K562 (cell line): ENCODE measurements around the gene PBXIP1. TPM values are rescaled to one million over a fixed set of nuclear protein-coding genes. Genes with fewer than 3 reads are reported as not detected.

Source experiments
- ARNT ChIP-seq, 2 experiments: fragments of 450-650 bp; IDR thresholded peaks; 2 replicates each; pipeline ENCODE4 v1.6.1; 2016; ENCODE audit warnings: mild to moderate bottlenecking in 1 of 2
- ATF7 ChIP-seq: fragments of 450-650 bp; IDR thresholded peaks from 2 replicates; pipeline ENCODE4 v1.7.1; 2014; ENCODE audit warnings: mild to moderate bottlenecking, moderate library complexity
- E2F5 ChIP-seq: sonication (generic); formaldehyde crosslinking; IDR thresholded peaks from 2 replicates; pipeline ENCODE4 v1.8.0; 2022; ENCODE audit warnings: mild to moderate bottlenecking, missing genetic modification reagents
- EGR1 ChIP-seq: fragments of 450-650 bp; conservative IDR thresholded peaks from 2 replicates; pipeline ENCODE4 v1.6.1; 2017; ENCODE audit warnings: mild to moderate bottlenecking
- EHMT2 ChIP-seq: fragments of 450-650 bp; IDR thresholded peaks from 2 replicates; pipeline ENCODE4 v1.6.1; 2018; ENCODE audit warnings: antibody characterized with exemption
- EWSR1 ChIP-seq: fragments of 450-650 bp; IDR thresholded peaks from 2 replicates; pipeline ENCODE4 v1.6.1; 2018; ENCODE audit warnings: borderline replicate concordance, mild to moderate bottlenecking, low read depth, moderate library complexity; ENCODE audit not compliant: partially characterized antibody
- HDAC1 ChIP-seq, 2 experiments: fragments of 450-650 bp; IDR thresholded peaks; 2 replicates each; pipeline ENCODE4 v1.6.1; 2016 to 2017; ENCODE audit warnings: inconsistent platforms in 1 of 2, mild to moderate bottlenecking in 1 of 2, moderate library complexity in 1 of 2
- HDAC3 ChIP-seq: fragments of 450-650 bp; IDR thresholded peaks from 2 replicates; pipeline ENCODE4 v1.6.1; 2018; ENCODE audit warnings: borderline replicate concordance, mild to moderate bottlenecking, moderate library complexity; ENCODE audit not compliant: partially characterized antibody
- NUFIP1 ChIP-seq: fragments of 450-650 bp; IDR thresholded peaks from 2 replicates; pipeline ENCODE4 v1.6.1; 2018; ENCODE audit not compliant: partially characterized antibody
- PML ChIP-seq: IDR thresholded peaks from 2 replicates; pipeline ENCODE4 v1.6.1; 2012; ENCODE audit warnings: low read length, inconsistent platforms
- POLR2G ChIP-seq: fragments of 200-400 bp; formaldehyde crosslinking; IDR thresholded peaks from 2 replicates; pipeline ENCODE4 v1.6.1; 2017; ENCODE audit warnings: low read depth, mild to moderate bottlenecking, antibody characterized with exemption, low read length, moderate library complexity
- PRDM10 ChIP-seq: fragments of 450-650 bp; IDR thresholded peaks from 2 replicates; pipeline ENCODE4 v1.6.1; 2018; ENCODE audit not compliant: partially characterized antibody
- STAG1 ChIP-seq: sonication (generic); formaldehyde crosslinking; IDR thresholded peaks from 2 replicates; pipeline ENCODE4 v1.5.0; 2020; ENCODE audit warnings: missing genetic modification reagents, borderline replicate concordance
- ZNF668 ChIP-seq: fragments of 250-450 bp; sonication (Bioruptor Pico); IDR thresholded peaks from 2 replicates; pipeline ENCODE4 v1.8.0; 2022; ENCODE audit warnings: mild to moderate bottlenecking, inconsistent platforms
- polyA plus RNA-seq, 8 experiments: library from polyadenylated mRNA; depleted of rRNA in 4 of 8; stranded (reverse) in 5 of 8; unstranded in 3 of 8; fragments of >200 nt; fragmentation: Nextera tagmentation in 2 of 8; fragmentation: Illumina TruSeq in 1 of 8; extraction: Ambion mirVana in 2 of 8; extraction: Trizol in 1 of 8; gene quantifications; 2 replicates each; pipeline versions ENCODE4 v1.2.1 to v1.2.3, GENCODE V29; 2011 to 2014; ENCODE audit warnings: inconsistent platforms in 1 of 8, missing spikeins in 1 of 8
- total RNA-seq, 7 experiments: library from RNA; depleted of rRNA in 6 of 7; stranded (reverse); fragments of >200 nt in 6 of 7; fragmentation: Illumina TruSeq in 2 of 7; extraction: Trizol in 2 of 7; gene quantifications; 2 replicates each; pipeline versions ENCODE4 v1.2.1 to v1.2.3, GENCODE V29; 2011 to 2021; ENCODE audit warnings: low replicate concordance in 1 of 7
- TF ChIP-seq, protein P1 (sequence below): sonication (generic); formaldehyde crosslinking; IDR thresholded peaks from 2 replicates; pipeline ENCODE4 v1.9.0; 2022; ENCODE audit warnings: mild to moderate bottlenecking, missing genetic modification reagents
- TF ChIP-seq, protein P2 (sequence below), 3 experiments: IDR thresholded peaks in 2 of 3; conservative IDR thresholded peaks in 1 of 3; 2 replicates each; pipeline ENCODE4 v1.5.1; 2011 to 2012; ENCODE audit warnings: low read length in 3 of 3, mild to moderate bottlenecking in 3 of 3, control low read depth in 2 of 3, improper control_type of control experiment in 1 of 3, inconsistent platforms in 1 of 3, low read depth in 1 of 3, mixed read lengths in 1 of 3, moderate library complexity in 1 of 3; ENCODE audit not compliant: insufficient read depth in 2 of 3
- TF ChIP-seq, protein P3 (sequence below), 2 experiments: fragments of 450-650 bp; conservative IDR thresholded peaks; 2 replicates each; pipeline ENCODE4 v1.6.1; 2017; ENCODE audit warnings: mild to moderate bottlenecking in 2 of 2, moderate library complexity in 2 of 2

The PBXIP1 gene
- total and polyA plus RNA-seq, 9 of the 15 experiments (the other 6 are each of a cell fraction or from before 2014, with no cell fraction given): 0.13 to 8.3 (median 5.8) TPM

DNA sequence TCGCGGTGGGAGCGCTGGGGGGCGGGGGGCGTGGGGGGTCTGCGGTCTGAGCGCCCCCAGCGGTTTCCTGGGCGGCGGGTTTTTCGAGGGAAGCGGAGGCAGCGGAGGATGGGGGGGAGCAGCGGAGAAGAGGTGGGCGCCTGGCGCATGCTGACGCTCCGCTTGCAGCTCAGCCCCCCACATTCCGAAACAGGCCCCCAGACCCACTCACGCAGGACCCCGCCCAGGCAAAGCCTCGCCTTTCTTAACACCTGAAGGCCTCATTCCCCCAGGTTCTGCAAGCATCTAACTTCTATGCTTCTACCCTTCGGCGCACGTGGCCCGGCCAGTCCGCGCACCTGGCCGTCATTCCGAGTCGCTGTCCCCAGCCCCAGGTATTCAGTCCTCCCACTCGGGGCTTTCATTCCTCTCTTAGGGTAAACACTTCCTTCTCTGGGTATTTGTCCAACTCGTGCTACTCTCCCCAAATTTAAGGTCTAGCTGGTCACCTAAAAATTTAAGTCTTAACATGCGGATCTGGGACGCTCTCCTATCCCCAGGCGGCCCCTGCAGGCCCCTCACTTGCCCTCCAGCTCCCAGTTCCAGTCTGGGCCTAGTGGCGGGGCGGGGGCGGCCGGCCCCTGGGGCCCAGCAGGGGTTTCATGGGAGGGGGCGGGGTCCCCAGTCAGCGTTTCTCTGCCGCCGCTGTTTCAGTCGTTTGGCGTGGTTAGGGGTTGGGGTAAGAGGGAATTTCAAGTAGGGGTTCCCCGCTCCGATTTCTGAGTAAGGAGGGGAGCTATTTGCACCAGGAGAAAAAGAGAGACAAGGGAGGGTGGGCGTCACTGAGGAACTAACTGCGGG, 43.9 kb upstream of the PBXIP1 start (continued):
- TF ChIP-seq, protein P1, sequence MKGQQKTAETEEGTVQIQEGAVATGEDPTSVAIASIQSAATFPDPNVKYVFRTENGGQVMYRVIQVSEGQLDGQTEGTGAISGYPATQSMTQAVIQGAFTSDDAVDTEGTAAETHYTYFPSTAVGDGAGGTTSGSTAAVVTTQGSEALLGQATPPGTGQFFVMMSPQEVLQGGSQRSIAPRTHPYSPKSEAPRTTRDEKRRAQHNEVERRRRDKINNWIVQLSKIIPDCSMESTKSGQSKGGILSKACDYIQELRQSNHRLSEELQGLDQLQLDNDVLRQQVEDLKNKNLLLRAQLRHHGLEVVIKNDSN (CRISPR knock-in tag): peak; percentile 72
- TF ChIP-seq STAG1 (CRISPR knock-in tag) (peak; percentile 25; the same call in 1 of the 2 replicates), ATF7 (peak; percentile 37; the same call in 1 of the 2 replicates), EWSR1 (no peak), ARNT (IDR thresholded peaks at IDR 0.05) (no peak), PRDM10 (peak; percentile 76), HDAC3 (peak; percentile 19), EGR1 (peak; percentile 88), E2F5 (no peak), NUFIP1 (peak; percentile 3), ZNF668 (peak; percentile 52; the same call in 1 of the 2 replicates), HDAC1 (IDR thresholded peaks at IDR 0.05) (0 out of 4 replicates have a peak, but pooled peaks of 1 of the 2 experiments have one; percentile 39), PML (peak; percentile 15; the same call in 1 of the 2 replicates), POLR2G (peak; percentile 65), EHMT2 (no peak)
- TF ChIP-seq, protein P2, sequence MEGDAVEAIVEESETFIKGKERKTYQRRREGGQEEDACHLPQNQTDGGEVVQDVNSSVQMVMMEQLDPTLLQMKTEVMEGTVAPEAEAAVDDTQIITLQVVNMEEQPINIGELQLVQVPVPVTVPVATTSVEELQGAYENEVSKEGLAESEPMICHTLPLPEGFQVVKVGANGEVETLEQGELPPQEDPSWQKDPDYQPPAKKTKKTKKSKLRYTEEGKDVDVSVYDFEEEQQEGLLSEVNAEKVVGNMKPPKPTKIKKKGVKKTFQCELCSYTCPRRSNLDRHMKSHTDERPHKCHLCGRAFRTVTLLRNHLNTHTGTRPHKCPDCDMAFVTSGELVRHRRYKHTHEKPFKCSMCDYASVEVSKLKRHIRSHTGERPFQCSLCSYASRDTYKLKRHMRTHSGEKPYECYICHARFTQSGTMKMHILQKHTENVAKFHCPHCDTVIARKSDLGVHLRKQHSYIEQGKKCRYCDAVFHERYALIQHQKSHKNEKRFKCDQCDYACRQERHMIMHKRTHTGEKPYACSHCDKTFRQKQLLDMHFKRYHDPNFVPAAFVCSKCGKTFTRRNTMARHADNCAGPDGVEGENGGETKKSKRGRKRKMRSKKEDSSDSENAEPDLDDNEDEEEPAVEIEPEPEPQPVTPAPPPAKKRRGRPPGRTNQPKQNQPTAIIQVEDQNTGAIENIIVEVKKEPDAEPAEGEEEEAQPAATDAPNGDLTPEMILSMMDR (IDR thresholded peaks at IDR 0.05 in 2 of 3, conservative IDR thresholded peaks at IDR 0.05 in 1 of 3; ENCODE audit: insufficient read depth in 2 of 3, low read depth in 1 of 3, low read length in 3 of 3): peak in 1 of 3 experiments; percentile 18; a peak in 1 of 6 replicates
- TF ChIP-seq, protein P3, sequence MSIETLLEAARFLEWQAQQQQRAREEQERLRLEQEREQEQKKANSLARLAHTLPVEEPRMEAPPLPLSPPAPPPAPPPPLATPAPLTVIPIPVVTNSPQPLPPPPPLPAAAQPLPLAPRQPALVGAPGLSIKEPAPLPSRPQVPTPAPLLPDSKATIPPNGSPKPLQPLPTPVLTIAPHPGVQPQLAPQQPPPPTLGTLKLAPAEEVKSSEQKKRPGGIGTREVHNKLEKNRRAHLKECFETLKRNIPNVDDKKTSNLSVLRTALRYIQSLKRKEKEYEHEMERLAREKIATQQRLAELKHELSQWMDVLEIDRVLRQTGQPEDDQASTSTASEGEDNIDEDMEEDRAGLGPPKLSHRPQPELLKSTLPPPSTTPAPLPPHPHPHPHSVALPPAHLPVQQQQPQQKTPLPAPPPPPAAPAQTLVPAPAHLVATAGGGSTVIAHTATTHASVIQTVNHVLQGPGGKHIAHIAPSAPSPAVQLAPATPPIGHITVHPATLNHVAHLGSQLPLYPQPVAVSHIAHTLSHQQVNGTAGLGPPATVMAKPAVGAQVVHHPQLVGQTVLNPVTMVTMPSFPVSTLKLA (conservative IDR thresholded peaks at IDR 0.05): peak; percentile 88
